ENCODE results near the gene MAPKAPK2. TPM values are rescaled to one million over a fixed set of nuclear protein-coding genes. Genes with fewer than 3 reads are reported as not detected.
A peak's percentile ranks its signal among the peaks of the same experiment; 100 is the strongest.

The MAPKAPK2 gene
- total RNA-seq, 6 experiments from 2014 or later: 80.0 to 89.1 (median 86.0) TPM

DNA sequence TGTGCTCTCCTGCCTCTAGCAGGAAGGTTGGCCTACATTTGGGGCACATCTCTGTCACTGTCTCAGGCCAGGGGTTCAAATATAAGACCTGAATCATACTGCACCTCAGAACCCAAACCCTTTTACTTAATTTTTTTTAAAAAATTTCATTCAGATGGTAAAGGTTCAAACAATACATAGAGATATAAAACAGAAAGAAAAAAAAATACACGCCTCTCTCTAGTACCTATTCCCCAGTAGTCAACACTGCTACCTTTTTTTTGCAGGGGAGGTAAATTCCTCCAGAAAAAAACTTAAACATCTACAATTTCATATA lies 32.9 kb downstream of the MAPKAPK2 start:
- Mint-ChIP-seq H3K9me3 (no peaks in the 10 kb centered on the region), H3K36me3 (ENCODE audit: low read depth) (no peaks in the 10 kb centered on the region), H3K27me3 (ENCODE audit: insufficient read depth) (0 out of 2 replicates have a peak, but pooled peaks cover 1% of the 10 kb centered on the region), H3K4me3 (peak overlapping the region; percentile 50; the same call in 1 of the 2 replicates), H3K27ac (peak overlapping the region; percentile 41; the same call in 1 of the 2 replicates), H3K4me1 (ENCODE audit: low read depth) (peaks cover 85% of the 10 kb centered on the region)
- no peak for DNase-seq
- TF ChIP-seq, protein P1, sequence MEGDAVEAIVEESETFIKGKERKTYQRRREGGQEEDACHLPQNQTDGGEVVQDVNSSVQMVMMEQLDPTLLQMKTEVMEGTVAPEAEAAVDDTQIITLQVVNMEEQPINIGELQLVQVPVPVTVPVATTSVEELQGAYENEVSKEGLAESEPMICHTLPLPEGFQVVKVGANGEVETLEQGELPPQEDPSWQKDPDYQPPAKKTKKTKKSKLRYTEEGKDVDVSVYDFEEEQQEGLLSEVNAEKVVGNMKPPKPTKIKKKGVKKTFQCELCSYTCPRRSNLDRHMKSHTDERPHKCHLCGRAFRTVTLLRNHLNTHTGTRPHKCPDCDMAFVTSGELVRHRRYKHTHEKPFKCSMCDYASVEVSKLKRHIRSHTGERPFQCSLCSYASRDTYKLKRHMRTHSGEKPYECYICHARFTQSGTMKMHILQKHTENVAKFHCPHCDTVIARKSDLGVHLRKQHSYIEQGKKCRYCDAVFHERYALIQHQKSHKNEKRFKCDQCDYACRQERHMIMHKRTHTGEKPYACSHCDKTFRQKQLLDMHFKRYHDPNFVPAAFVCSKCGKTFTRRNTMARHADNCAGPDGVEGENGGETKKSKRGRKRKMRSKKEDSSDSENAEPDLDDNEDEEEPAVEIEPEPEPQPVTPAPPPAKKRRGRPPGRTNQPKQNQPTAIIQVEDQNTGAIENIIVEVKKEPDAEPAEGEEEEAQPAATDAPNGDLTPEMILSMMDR (IDR thresholded peaks at IDR 0.05): no peak

DNA sequence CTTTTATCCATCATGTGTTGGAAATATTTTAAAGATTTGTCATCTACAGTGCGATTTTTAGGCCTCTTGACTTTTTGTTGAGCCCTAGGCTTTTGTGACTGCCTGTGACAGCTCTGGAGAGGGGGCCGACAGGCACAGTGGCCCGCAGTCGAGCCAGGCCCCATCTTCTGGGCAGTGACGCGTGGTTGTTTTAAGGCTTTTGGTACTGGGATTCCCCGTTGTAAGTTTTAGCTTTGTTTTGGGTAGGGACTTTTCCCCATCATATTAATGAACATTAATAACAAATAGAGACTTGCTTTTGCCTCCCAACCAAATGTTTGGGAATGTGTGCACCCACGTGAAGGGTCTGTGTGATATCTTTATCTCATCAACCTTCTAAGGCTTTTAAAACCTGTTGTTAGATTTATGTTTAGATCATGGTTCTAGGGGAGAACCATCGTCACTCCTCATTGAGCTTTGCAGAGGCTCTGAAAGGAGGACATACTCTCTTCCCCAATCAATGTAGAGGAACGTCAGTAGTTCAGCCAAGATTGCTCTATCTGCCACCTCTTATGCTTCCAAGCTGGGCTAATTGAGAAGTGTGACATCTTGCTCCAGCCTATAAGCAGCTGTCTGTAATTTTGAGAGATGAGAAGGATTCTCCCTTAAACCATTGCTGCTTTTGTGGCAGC lies 34.6 kb downstream of the MAPKAPK2 start:
- no peaks in the 10 kb centered on the region for H3K9me3 Mint-ChIP-seq
- peaks cover 1% of the 10 kb centered on the region; the same call in 1 of the 2 replicates for H3K27me3 Mint-ChIP-seq (ENCODE audit: insufficient read depth)
- peaks cover 85% of the 10 kb centered on the region for H3K4me1 Mint-ChIP-seq (ENCODE audit: low read depth)
- TF ChIP-seq, protein P1 (IDR thresholded peaks at IDR 0.05): no peak
- no peak overlapping the region for H3K4me3 Mint-ChIP-seq
- no peak for DNase-seq
- H3K36me3 Mint-ChIP-seq (ENCODE audit: low read depth): no peaks in the 10 kb centered on the region
- H3K27ac Mint-ChIP-seq: no peak overlapping the region

DNA sequence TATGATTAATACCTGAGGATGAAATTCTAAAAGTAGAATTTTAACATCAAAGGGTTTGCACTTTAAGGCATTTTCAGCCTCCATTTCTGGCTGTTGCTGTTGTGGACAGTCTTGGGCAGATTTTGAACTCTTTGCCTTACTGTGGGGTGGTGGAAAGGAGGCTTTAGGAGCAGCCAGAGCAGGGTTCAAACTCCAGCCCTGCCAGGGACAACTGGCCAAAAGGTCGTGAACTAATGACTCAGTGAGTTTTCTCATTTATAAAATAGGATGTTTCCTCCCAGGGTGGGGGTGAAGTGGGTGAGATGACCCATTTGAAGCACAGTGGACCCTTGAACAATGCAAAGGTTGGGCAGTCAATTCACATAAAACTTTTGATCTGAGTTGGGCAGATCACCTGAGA lies 36.7 kb downstream of the MAPKAPK2 start:
- TF ChIP-seq, protein P1 (IDR thresholded peaks at IDR 0.05): no peak
- H3K4me3 Mint-ChIP-seq: no peak overlapping the region
- peaks cover 83% of the 10 kb centered on the region for H3K4me1 Mint-ChIP-seq (ENCODE audit: low read depth)
- H3K27me3 Mint-ChIP-seq (ENCODE audit: insufficient read depth): peaks cover 1% of the 10 kb centered on the region; the same call in 1 of the 2 replicates
- DNase-seq: no peak
- no peak overlapping the region; the same call in 1 of the 2 replicates for H3K27ac Mint-ChIP-seq
- no peaks in the 10 kb centered on the region for H3K9me3 Mint-ChIP-seq
- no peaks in the 10 kb centered on the region for H3K36me3 Mint-ChIP-seq (ENCODE audit: low read depth)

DNA sequence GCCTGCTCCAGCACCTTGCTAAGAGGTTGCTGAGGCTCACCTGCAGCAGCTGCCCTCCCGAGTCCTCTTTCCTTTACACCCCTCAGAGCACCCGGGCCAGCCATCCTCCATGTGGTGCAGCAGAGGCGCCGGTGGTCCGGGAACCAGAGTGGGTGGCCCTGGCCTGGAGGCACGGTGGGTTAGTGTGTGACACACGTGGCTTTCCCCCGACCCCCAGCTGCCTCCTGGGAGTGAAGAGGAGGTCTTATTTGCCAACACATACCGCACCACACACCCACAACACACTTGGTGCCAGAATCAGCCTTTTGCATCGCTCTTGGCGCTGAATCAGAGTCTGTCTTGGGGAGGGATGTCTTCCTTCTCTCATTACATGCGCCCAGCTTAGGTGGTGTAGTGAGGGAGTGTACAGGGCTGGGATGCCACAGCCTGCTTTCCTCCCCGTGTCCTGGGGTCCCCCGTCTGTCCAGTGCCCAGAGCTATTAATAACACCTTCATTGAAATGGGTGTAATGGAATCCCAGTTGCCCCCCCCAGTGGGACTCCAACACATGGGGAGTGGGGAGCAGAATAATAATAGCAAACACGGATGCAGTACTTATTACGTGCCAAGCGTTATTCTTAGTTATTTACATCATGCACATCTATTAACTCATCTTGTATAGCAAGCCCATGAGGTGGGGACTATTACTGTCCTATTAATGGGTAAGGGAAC lies 38.2 kb downstream of the MAPKAPK2 start:
- H3K4me1 Mint-ChIP-seq (ENCODE audit: low read depth): peaks cover 75% of the 10 kb centered on the region
- TF ChIP-seq, protein P1 (IDR thresholded peaks at IDR 0.05): no peak
- no peak overlapping the region for H3K4me3 Mint-ChIP-seq
- 0 out of 2 replicates have a peak overlapping the region, but pooled peaks have one; percentile 18 for H3K27ac Mint-ChIP-seq
- DNase-seq: no peak
- no peaks in the 10 kb centered on the region for H3K36me3 Mint-ChIP-seq (ENCODE audit: low read depth)
- no peaks in the 10 kb centered on the region for H3K9me3 Mint-ChIP-seq
- H3K27me3 Mint-ChIP-seq (ENCODE audit: insufficient read depth): no peaks in the 10 kb centered on the region; the same call in 1 of the 2 replicates

DNA sequence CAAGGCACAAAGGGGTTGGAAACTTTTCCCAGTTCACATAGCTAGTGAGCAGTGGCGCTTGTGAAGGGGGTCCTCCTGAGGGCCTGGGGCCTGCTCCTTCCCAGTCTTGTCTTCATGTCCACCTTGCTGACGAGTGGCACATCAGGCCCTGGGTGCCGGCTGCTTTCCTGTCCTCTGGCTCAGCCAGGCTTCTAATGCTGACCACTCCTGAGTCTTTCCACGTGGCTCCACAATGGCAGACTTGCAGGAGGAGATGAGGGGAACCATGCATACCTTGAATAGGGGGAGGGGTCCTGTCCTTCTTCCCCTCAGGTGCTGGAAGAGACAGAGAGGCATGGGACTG lies 38.7 kb downstream of the MAPKAPK2 start:
- H3K36me3 Mint-ChIP-seq (ENCODE audit: low read depth): no peaks in the 10 kb centered on the region
- peaks cover 72% of the 10 kb centered on the region for H3K4me1 Mint-ChIP-seq (ENCODE audit: low read depth)
- H3K4me3 Mint-ChIP-seq: no peak overlapping the region; the same call in 1 of the 2 replicates
- H3K27me3 Mint-ChIP-seq (ENCODE audit: insufficient read depth): no peaks in the 10 kb centered on the region; the same call in 1 of the 2 replicates
- H3K9me3 Mint-ChIP-seq: no peaks in the 10 kb centered on the region
- TF ChIP-seq, protein P1 (IDR thresholded peaks at IDR 0.05): no peak
- peak overlapping the region; percentile 83 for H3K27ac Mint-ChIP-seq
- no peak for DNase-seq

Measured in HFFc6 (cell line).